ENCODE results near the gene EN1.

GRCh38 chr2:118883792-118884191 lies 36.3 kb upstream of the EN1 start:
- no peak for TF ChIP-seq ARID5B (CRISPR knock-in tag; IDR thresholded peaks at IDR 0.05)
- no peak for TF ChIP-seq EHMT2 (IDR thresholded peaks at IDR 0.05; ENCODE audit: borderline replicate concordance, low read depth, low read length)
- no peak for TF ChIP-seq YY1 (IDR thresholded peaks at IDR 0.05; ENCODE audit: insufficient read depth, insufficient replicate concordance, low read depth, low read length)
- no peak for TF ChIP-seq ZNF292 (CRISPR knock-in tag; IDR thresholded peaks at IDR 0.05; ENCODE audit: borderline replicate concordance, low read depth)
- no peak for TF ChIP-seq CTCF (CRISPR knock-in tag; IDR thresholded peaks at IDR 0.05)
- TF ChIP-seq NFKB2 (CRISPR knock-in tag; IDR thresholded peaks at IDR 0.05; ENCODE audit: borderline replicate concordance), result no peak
- TF ChIP-seq ZNF282 (IDR thresholded peaks at IDR 0.05; ENCODE audit: partially characterized antibody), result no peak
- TF ChIP-seq SRY (CRISPR knock-in tag; IDR thresholded peaks at IDR 0.05), result no peak
- TF ChIP-seq POLR2A (IDR thresholded peaks at IDR 0.05; ENCODE audit: insufficient read depth in 1 of 2, low read depth in 2 of 2, low read length in 2 of 2), result no peak
- TF ChIP-seq HMGXB4 (CRISPR knock-in tag; IDR thresholded peaks at IDR 0.05; ENCODE audit: borderline replicate concordance in 1 of 2, low read depth in 1 of 2), result no peak
- no peak for TF ChIP-seq ATF1 (CRISPR knock-in tag; IDR thresholded peaks at IDR 0.05)
- no peak for TF ChIP-seq ZNF850 (CRISPR knock-in tag; conservative IDR thresholded peaks at IDR 0.05)
- TF ChIP-seq CERS6 (CRISPR knock-in tag; IDR thresholded peaks at IDR 0.05), result no peak
